WERI-Rb-1 (cell line): ENCODE data around the gene DOK5.

Experiments
- DNase-seq: peaks from one replicate; pipeline ENCODE4 v3.0.0-alpha.2; 2020
- H3K27ac ChIP-seq: fragments of 250-450 bp; sonication (Bioruptor Pico); 2 replicates; pipeline ENCODE4 v1.5.1; 2020; ENCODE audit warnings: mild to moderate bottlenecking, moderate library complexity
- H3K27me3 ChIP-seq: fragments of 250-450 bp; sonication (Bioruptor Pico); 2 replicates; pipeline ENCODE4 v1.5.1; 2021; ENCODE audit warnings: mild to moderate bottlenecking, low read depth, moderate library complexity; ENCODE audit not compliant: insufficient read depth, severe bottlenecking
- H3K36me3 ChIP-seq: fragments of 250-450 bp; sonication (Bioruptor Pico); 2 replicates; pipeline ENCODE4 v1.5.1; 2020; ENCODE audit warnings: mild to moderate bottlenecking, moderate library complexity
- H3K4me3 ChIP-seq: 2 replicates; pipeline ENCODE4 v1.5.1; 2011; ENCODE audit warnings: low read depth, mild to moderate bottlenecking, control low read depth, low read length
- H3K9me3 ChIP-seq: fragments of 250-450 bp; sonication (Bioruptor Pico); 2 replicates; pipeline ENCODE4 v1.5.1; 2021; ENCODE audit warnings: mild to moderate bottlenecking, moderate library complexity; ENCODE audit not compliant: severe bottlenecking
- TF ChIP-seq, protein P1 (sequence below): IDR thresholded peaks from 2 replicates; pipeline ENCODE4 v1.5.1; 2011; ENCODE audit warnings: low read depth, mild to moderate bottlenecking, control low read depth, inconsistent platforms, low read length

Gene DOK5

GRCh38 chr20:54555150-54555549, 79.8 kb downstream of the DOK5 start:
- Histone ChIP-seq H3K4me3 (no peak overlapping the region), H3K27me3 (peaks cover 76% of the 10 kb centered on the region), H3K27ac (no peak overlapping the region), H3K36me3 (no peaks in the 10 kb centered on the region), H3K9me3 (no peaks in the 10 kb centered on the region)
- TF ChIP-seq, protein P1, sequence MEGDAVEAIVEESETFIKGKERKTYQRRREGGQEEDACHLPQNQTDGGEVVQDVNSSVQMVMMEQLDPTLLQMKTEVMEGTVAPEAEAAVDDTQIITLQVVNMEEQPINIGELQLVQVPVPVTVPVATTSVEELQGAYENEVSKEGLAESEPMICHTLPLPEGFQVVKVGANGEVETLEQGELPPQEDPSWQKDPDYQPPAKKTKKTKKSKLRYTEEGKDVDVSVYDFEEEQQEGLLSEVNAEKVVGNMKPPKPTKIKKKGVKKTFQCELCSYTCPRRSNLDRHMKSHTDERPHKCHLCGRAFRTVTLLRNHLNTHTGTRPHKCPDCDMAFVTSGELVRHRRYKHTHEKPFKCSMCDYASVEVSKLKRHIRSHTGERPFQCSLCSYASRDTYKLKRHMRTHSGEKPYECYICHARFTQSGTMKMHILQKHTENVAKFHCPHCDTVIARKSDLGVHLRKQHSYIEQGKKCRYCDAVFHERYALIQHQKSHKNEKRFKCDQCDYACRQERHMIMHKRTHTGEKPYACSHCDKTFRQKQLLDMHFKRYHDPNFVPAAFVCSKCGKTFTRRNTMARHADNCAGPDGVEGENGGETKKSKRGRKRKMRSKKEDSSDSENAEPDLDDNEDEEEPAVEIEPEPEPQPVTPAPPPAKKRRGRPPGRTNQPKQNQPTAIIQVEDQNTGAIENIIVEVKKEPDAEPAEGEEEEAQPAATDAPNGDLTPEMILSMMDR = no peak
- DNase-seq = no peak

- TF ChIP-seq, protein P1 = no peak
- Histone ChIP-seq H3K27me3 (peaks cover 76% of the 10 kb centered on the region), H3K4me3 (no peak overlapping the region), H3K36me3 (no peaks in the 10 kb centered on the region), H3K9me3 (no peaks in the 10 kb centered on the region), H3K27ac (no peak overlapping the region)
- no peak for DNase-seq
Measured at GRCh38 chr20:54556406-54556805, 81.0 kb downstream of the DOK5 start.

GRCh38 chr20:54557806-54558590, 82.6 kb downstream of the DOK5 start:
- no peak for DNase-seq
- Histone ChIP-seq H3K36me3 (no peaks in the 10 kb centered on the region), H3K9me3 (no peaks in the 10 kb centered on the region), H3K27me3 (peaks cover 78% of the 10 kb centered on the region), H3K4me3 (no peak overlapping the region), H3K27ac (no peak overlapping the region)
- TF ChIP-seq, protein P1 = no peak

DNA sequence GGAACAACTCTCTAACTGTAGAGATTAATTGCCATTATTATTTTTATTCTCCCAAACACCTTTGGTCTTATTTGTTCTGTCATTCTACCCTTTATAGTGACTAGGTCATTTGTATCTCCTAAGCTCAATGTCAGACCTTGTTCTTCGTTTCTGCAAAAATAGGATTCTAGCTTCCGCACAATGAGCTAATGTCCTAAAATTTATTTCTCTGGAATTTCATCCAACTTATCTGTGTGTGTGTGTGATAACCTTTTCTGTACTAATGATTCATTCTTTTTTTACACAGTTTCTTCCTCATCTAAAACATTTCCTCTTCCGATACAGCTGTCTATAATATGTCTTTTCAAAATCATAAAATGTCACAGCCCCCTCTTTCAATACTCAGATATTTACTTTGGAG, 84.5 kb downstream of the DOK5 start:
- H3K27ac ChIP-seq = no peak overlapping the region
- peaks cover 73% of the 10 kb centered on the region for H3K27me3 ChIP-seq
- H3K4me3 ChIP-seq = no peak overlapping the region
- TF ChIP-seq, protein P1 = no peak
- no peaks in the 10 kb centered on the region for H3K9me3 ChIP-seq
- no peaks in the 10 kb centered on the region for H3K36me3 ChIP-seq
- no peak for DNase-seq

GRCh38 chr20:54560357-54560756, 85.0 kb downstream of the DOK5 start:
- Histone ChIP-seq H3K27me3 (peaks cover 69% of the 10 kb centered on the region), H3K4me3 (no peak overlapping the region), H3K9me3 (no peaks in the 10 kb centered on the region), H3K27ac (no peak overlapping the region), H3K36me3 (no peaks in the 10 kb centered on the region)
- TF ChIP-seq, protein P1 = no peak
- DNase-seq = no peak

GRCh38 chr20:54565255-54565654, 89.9 kb downstream of the DOK5 start:
- no peak overlapping the region for H3K27ac ChIP-seq
- no peak overlapping the region for H3K4me3 ChIP-seq
- no peak for DNase-seq
- no peaks in the 10 kb centered on the region for H3K9me3 ChIP-seq
- H3K27me3 ChIP-seq = peaks cover 68% of the 10 kb centered on the region
- H3K36me3 ChIP-seq = no peaks in the 10 kb centered on the region
- TF ChIP-seq, protein P1 = no peak
